ENCODE measurements around the gene SLC37A3.

The SLC37A3 gene

DNA sequence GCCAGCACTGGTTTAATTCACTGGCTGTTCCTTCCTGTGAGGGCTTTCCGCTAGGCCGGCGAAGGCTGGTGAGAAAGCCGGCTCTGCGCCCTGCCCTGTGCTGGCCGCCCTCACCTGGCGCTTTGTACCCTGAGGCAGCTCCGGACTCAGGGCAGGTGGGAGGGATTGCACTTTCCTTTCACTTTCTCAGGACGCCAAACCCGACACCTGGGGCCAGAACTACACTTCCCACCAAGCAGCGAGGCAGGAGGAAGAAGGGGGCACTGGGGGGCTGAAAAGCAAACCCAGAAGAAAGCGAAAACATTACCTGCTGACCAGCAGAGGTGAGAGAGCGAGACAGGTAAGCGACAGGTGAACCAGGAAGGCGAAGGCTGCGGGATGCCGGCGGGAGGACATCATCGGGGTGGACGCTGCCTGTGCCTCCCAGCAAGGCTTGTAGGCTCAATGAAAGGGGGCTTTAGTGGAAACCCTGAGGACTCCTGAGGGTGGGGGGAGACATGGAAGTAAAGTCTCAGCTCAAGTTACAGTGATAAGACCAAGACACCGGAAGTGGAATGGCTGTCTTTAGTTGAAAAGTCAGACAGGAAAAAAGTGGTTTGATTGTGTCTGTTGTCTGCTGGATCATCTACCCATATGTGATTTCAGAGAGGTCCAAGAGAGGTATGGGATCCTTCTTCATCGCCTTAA is 5.7 kb upstream of the SLC37A3 start, which contains the start of gene RAB19:
Gene RAB19, plus strand, starts transcription at position 181 of the 687 bp plus-strand sequence. CDS start 3,589 bp downstream, outside the sequence.
- ATAC-seq: no peak

GRCh38 chr7:140402178-140402835 is 4.0 kb upstream of the SLC37A3 start:
- TF ChIP-seq ISL1 (CRISPR knock-in tag; IDR thresholded peaks at IDR 0.05) (no peak), BACH2 (CRISPR knock-in tag; IDR thresholded peaks at IDR 0.05; ENCODE audit: borderline replicate concordance) (no peak), SNAI2 (CRISPR knock-in tag; IDR thresholded peaks at IDR 0.05) (no peak), ZC3H10 (CRISPR knock-in tag; IDR thresholded peaks at IDR 0.05) (no peak), ZFP3 (CRISPR knock-in tag; IDR thresholded peaks at IDR 0.05) (no peak), TOX (CRISPR knock-in tag; IDR thresholded peaks at IDR 0.05; ENCODE audit: borderline replicate concordance) (no peak)
- ATAC-seq: no peak

More for the DNA sequence above, 5.7 kb upstream of the SLC37A3 start, which contains the start of gene RAB19:
- TF ChIP-seq ZFP30 (CRISPR knock-in tag; IDR thresholded peaks at IDR 0.05): no peak
- TF ChIP-seq BACH2 (CRISPR knock-in tag; IDR thresholded peaks at IDR 0.05; ENCODE audit: borderline replicate concordance): no peak
- TF ChIP-seq GLIS3 (CRISPR knock-in tag; IDR thresholded peaks at IDR 0.05): no peak
- no peak for TF ChIP-seq TCF4 (CRISPR knock-in tag; IDR thresholded peaks at IDR 0.05; ENCODE audit: borderline replicate concordance)
- no peak for TF ChIP-seq ZFP3 (CRISPR knock-in tag; IDR thresholded peaks at IDR 0.05)
- no peak for TF ChIP-seq ZNF70 (CRISPR knock-in tag; IDR thresholded peaks at IDR 0.05)
- no peak for TF ChIP-seq ISL1 (CRISPR knock-in tag; IDR thresholded peaks at IDR 0.05)
- TF ChIP-seq, protein P1, sequence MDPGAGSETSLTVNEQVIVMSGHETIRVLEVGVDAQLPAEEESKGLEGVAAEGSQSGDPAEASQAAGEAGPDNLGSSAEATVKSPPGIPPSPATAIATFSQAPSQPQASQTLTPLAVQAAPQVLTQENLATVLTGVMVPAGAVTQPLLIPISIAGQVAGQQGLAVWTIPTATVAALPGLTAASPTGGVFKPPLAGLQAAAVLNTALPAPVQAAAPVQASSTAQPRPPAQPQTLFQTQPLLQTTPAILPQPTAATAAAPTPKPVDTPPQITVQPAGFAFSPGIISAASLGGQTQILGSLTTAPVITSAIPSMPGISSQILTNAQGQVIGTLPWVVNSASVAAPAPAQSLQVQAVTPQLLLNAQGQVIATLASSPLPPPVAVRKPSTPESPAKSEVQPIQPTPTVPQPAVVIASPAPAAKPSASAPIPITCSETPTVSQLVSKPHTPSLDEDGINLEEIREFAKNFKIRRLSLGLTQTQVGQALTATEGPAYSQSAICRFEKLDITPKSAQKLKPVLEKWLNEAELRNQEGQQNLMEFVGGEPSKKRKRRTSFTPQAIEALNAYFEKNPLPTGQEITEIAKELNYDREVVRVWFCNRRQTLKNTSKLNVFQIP (CRISPR knock-in tag; IDR thresholded peaks at IDR 0.05; ENCODE audit: borderline replicate concordance, low read depth): no peak
- no peak for TF ChIP-seq SNAI2 (CRISPR knock-in tag; IDR thresholded peaks at IDR 0.05)
- no peak for TF ChIP-seq ZNF8 (CRISPR knock-in tag; IDR thresholded peaks at IDR 0.05)

GRCh38 chr7:140400381-140400780 is 2.1 kb upstream of the SLC37A3 start:
- no peak for ATAC-seq
- TF ChIP-seq BACH2 (CRISPR knock-in tag; IDR thresholded peaks at IDR 0.05; ENCODE audit: borderline replicate concordance): no peak

DNA sequence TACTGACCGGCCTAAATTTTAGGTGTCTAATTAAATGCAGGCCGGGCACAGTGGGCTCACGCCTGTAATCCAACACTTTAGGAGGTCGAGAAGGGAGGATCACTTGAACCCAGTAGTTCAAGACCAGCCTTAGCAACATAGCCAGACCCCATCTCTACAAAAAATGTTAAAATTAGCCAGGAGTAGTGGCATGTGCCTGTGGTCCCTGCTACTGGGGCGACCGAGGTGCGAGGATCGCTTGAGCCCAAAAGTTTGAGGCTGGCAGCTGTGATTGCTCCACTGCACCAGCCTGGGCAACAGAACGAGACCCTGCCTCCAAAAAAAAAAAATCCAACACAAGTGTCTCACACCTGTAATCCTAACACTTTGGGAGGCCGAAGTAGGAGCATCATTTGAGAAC is 491 bp upstream of the SLC37A3 start:
- no peak for ATAC-seq
- no peak for TF ChIP-seq ZFP30 (CRISPR knock-in tag; IDR thresholded peaks at IDR 0.05)
- TF ChIP-seq CSRNP3 (CRISPR knock-in tag; IDR thresholded peaks at IDR 0.05): no peak
- TF ChIP-seq, protein P2, sequence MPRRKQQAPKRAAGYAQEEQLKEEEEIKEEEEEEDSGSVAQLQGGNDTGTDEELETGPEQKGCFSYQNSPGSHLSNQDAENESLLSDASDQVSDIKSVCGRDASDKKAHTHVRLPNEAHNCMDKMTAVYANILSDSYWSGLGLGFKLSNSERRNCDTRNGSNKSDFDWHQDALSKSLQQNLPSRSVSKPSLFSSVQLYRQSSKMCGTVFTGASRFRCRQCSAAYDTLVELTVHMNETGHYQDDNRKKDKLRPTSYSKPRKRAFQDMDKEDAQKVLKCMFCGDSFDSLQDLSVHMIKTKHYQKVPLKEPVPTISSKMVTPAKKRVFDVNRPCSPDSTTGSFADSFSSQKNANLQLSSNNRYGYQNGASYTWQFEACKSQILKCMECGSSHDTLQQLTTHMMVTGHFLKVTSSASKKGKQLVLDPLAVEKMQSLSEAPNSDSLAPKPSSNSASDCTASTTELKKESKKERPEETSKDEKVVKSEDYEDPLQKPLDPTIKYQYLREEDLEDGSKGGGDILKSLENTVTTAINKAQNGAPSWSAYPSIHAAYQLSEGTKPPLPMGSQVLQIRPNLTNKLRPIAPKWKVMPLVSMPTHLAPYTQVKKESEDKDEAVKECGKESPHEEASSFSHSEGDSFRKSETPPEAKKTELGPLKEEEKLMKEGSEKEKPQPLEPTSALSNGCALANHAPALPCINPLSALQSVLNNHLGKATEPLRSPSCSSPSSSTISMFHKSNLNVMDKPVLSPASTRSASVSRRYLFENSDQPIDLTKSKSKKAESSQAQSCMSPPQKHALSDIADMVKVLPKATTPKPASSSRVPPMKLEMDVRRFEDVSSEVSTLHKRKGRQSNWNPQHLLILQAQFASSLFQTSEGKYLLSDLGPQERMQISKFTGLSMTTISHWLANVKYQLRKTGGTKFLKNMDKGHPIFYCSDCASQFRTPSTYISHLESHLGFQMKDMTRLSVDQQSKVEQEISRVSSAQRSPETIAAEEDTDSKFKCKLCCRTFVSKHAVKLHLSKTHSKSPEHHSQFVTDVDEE (CRISPR knock-in tag; IDR thresholded peaks at IDR 0.05): no peak
- no peak for TF ChIP-seq CSDC2 (CRISPR knock-in tag; IDR thresholded peaks at IDR 0.05)
- TF ChIP-seq GLIS3 (CRISPR knock-in tag; IDR thresholded peaks at IDR 0.05): no peak
- TF ChIP-seq PPARA (CRISPR knock-in tag; IDR thresholded peaks at IDR 0.05; ENCODE audit: borderline replicate concordance): no peak

GRCh38 chr7:140393756-140394306 is 4.5 kb downstream of the SLC37A3 start:
- no peak for ATAC-seq
- no peak for TF ChIP-seq CSDC2 (CRISPR knock-in tag; IDR thresholded peaks at IDR 0.05)
- TF ChIP-seq PPARA (CRISPR knock-in tag; IDR thresholded peaks at IDR 0.05; ENCODE audit: borderline replicate concordance): no peak
- no peak for TF ChIP-seq ISL1 (CRISPR knock-in tag; IDR thresholded peaks at IDR 0.05)
- TF ChIP-seq ESRRG (CRISPR knock-in tag; IDR thresholded peaks at IDR 0.05): no peak
- no peak for TF ChIP-seq GLIS3 (CRISPR knock-in tag; IDR thresholded peaks at IDR 0.05)
- no peak for TF ChIP-seq TOX (CRISPR knock-in tag; IDR thresholded peaks at IDR 0.05; ENCODE audit: borderline replicate concordance)
- TF ChIP-seq, protein P1 (CRISPR knock-in tag; IDR thresholded peaks at IDR 0.05; ENCODE audit: borderline replicate concordance, low read depth): no peak
- TF ChIP-seq SNAI2 (CRISPR knock-in tag; IDR thresholded peaks at IDR 0.05): no peak
- TF ChIP-seq OSR1 (CRISPR knock-in tag; IDR thresholded peaks at IDR 0.05): no peak
- no peak for TF ChIP-seq ARNTL (CRISPR knock-in tag; IDR thresholded peaks at IDR 0.05; ENCODE audit: borderline replicate concordance, low read depth)
- TF ChIP-seq, protein P3, sequence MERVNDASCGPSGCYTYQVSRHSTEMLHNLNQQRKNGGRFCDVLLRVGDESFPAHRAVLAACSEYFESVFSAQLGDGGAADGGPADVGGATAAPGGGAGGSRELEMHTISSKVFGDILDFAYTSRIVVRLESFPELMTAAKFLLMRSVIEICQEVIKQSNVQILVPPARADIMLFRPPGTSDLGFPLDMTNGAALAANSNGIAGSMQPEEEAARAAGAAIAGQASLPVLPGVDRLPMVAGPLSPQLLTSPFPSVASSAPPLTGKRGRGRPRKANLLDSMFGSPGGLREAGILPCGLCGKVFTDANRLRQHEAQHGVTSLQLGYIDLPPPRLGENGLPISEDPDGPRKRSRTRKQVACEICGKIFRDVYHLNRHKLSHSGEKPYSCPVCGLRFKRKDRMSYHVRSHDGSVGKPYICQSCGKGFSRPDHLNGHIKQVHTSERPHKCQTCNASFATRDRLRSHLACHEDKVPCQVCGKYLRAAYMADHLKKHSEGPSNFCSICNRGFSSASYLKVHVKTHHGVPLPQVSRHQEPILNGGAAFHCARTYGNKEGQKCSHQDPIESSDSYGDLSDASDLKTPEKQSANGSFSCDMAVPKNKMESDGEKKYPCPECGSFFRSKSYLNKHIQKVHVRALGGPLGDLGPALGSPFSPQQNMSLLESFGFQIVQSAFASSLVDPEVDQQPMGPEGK (CRISPR knock-in tag; IDR thresholded peaks at IDR 0.05; ENCODE audit: borderline replicate concordance): no peak
- TF ChIP-seq ZC3H10 (CRISPR knock-in tag; IDR thresholded peaks at IDR 0.05): no peak
- no peak for TF ChIP-seq TCF4 (CRISPR knock-in tag; IDR thresholded peaks at IDR 0.05; ENCODE audit: borderline replicate concordance)
- no peak for TF ChIP-seq ZFP3 (CRISPR knock-in tag; IDR thresholded peaks at IDR 0.05)

Measured in SK-N-SH treated with all-trans-retinoic acid at 6 μM for 48 hours (cell line).